Right lobe of liver (tissue), 6 donors: ENCODE measurements around the gene PHKB. TPM values are rescaled to one million over a fixed set of nuclear protein-coding genes. Genes with fewer than 3 reads are reported as not detected.
"Not testable (repeated sequence)": the region's sequence is repeated elsewhere in the genome, so short reads cannot be mapped to it uniquely, and the experiment has no call there.

ENCODE experiments used
- ATAC-seq, 4 donors: fragments of 200-7000 bp; cut with Tn5 transposase; one replicate each; pipeline ENCODE4 v1.9.1; 2020; ENCODE audit warnings: mild to moderate bottlenecking in 4 of 4, moderate library complexity in 4 of 4
- DNase-seq, 3 donors: peaks; one replicate each; pipeline ENCODE4 v3.0.0-alpha.2; 2020
- H3K27ac ChIP-seq, 3 donors: fragments of 200-600 bp; one replicate each; pipeline ENCODE4 v1.8.0; 2022
- H3K27me3 ChIP-seq, 2 donors: fragments of 200-600 bp; one replicate each; pipeline ENCODE4 v1.8.0; 2022
- H3K36me3 ChIP-seq, 4 donors: fragments of 200-600 bp; sonication (generic) in 1 of 4; one replicate each; pipeline versions ENCODE4 v1.5.1 to v1.8.0; 2017 to 2022; ENCODE audit warnings: control low read depth in 1 of 4
- H3K4me1 ChIP-seq, 4 donors: fragments of 200-600 bp; sonication (generic) in 1 of 4; one replicate each; pipeline versions ENCODE4 v1.5.1 to v1.8.0; 2017 to 2022; ENCODE audit warnings: control low read depth in 1 of 4
- H3K4me3 ChIP-seq, 3 donors: fragments of 200-600 bp; one replicate each; pipeline ENCODE4 v1.8.0; 2022
- H3K9me3 ChIP-seq, 4 donors: fragments of 200-600 bp; sonication (generic) in 1 of 4; one replicate each; pipeline versions ENCODE4 v1.5.1 to v1.8.0; 2017 to 2022; ENCODE audit warnings: control low read depth in 1 of 4
- CTCF ChIP-seq, 4 donors: fragments of 200-600 bp in 3 of 4; fragments of 450-650 bp in 1 of 4; IDR thresholded peaks; one replicate each; pipeline versions ENCODE4 v1.5.1 to v1.8.0; 2016 to 2022; ENCODE audit warnings: antibody characterized with exemption in 4 of 4, mild to moderate bottlenecking in 2 of 4
- POLR2A ChIP-seq: fragments of 450-650 bp; IDR thresholded peaks from one replicate; pipeline ENCODE4 v1.6.1; 2017; ENCODE audit warnings: antibody characterized with exemption, mild to moderate bottlenecking
- WGBS: methylation state at CpG from one replicate; pipeline ENCODE4 v1.1.6; 2018; ENCODE audit warnings: low coverage, low lambda C conversion rate; ENCODE audit not compliant: insufficient coverage; ENCODE audit errors: missing lambda C conversion rate; 5-methylcytosine and 5-hydroxymethylcytosine counted together
- intact Hi-C, 2 donors: fragments of 100-400 bp; cut with DNase I; formaldehyde crosslinking; loops; one replicate each; pipeline versions ENCODE4 v1.11.2 to v1.14.1; 2022
- total RNA-seq, 6 experiments: library from RNA; depleted of rRNA in 2 of 6; stranded (reverse); fragments of >200 nt in 2 of 6; fragmentation: NEBNext Ultra II Directional in 3 of 6; extraction: Animal tissue kit (Norgen Biotek cat#: 25700) in 3 of 6; gene quantifications; one replicate each; pipeline versions ENCODE4 v1.1.0 to v1.2.4, GENCODE V29; 2016 to 2023
- donor health status: DM: no; HTN: yes; CAD: no.
- donor health status: DM: no; HTN: no; CAD: no.
- donor health status: DM: no; HTN: no; CAD: no.
- donor health status: DM: no; HTN: yes; CAD: no.
- donor health status: DM: no; HTN: yes; CAD: no.

Gene PHKB
- total RNA-seq, 6 experiments from 2014 or later: 28.9 to 45.3 (median 35.4) TPM

GRCh38 chr16:47672475-47672874 lies 211.3 kb downstream of the PHKB start:
- H3K36me3 ChIP-seq: peaks cover 0 to 10% (median 10%) of the 10 kb centered on the region in 4 donors
- no peak overlapping the region for H3K27ac ChIP-seq
- intact Hi-C loops: no loop called here
- no peak for TF ChIP-seq CTCF (IDR thresholded peaks at IDR 0.05)
- no peak for TF ChIP-seq POLR2A
- no peak for DNase-seq
- no peak overlapping the region for H3K4me3 ChIP-seq
- no peak for ATAC-seq
- no peaks in the 10 kb centered on the region for H3K4me1 ChIP-seq
- no peaks in the 10 kb centered on the region for H3K9me3 ChIP-seq
- no peaks in the 10 kb centered on the region for H3K27me3 ChIP-seq

- intact Hi-C loops: no loop called here
- 95% methylated on average over 4 of the region's 4 CpGs for WGBS
These were observed 215.6 kb downstream of the PHKB start for GRCh38 chr16:47676635-47677177.

GRCh38 chr16:47681571-47681970 lies 220.4 kb downstream of the PHKB start:
- H3K27me3 ChIP-seq, H3K4me3 ChIP-seq, intact Hi-C loops, H3K36me3 ChIP-seq, H3K27ac ChIP-seq, H3K9me3 ChIP-seq, ATAC-seq, DNase-seq, H3K4me1 ChIP-seq: not testable (repeated sequence)
- WGBS: 88% methylated on average over 3 of the region's 3 CpGs

More at GRCh38 chr16:47676635-47677177, 215.6 kb downstream of the PHKB start:
- H3K27ac ChIP-seq: no peak overlapping the region
- H3K36me3 ChIP-seq: peaks cover 0 to 11% (median 10%) of the 10 kb centered on the region in 4 donors
- no peak overlapping the region for H3K4me3 ChIP-seq
- ATAC-seq (no peak), DNase-seq (no peak)
- TF ChIP-seq CTCF (IDR thresholded peaks at IDR 0.05) (no peak), POLR2A (no peak)
- no peaks in the 10 kb centered on the region for H3K27me3 ChIP-seq
- no peaks in the 10 kb centered on the region for H3K9me3 ChIP-seq
- H3K4me1 ChIP-seq: no peaks in the 10 kb centered on the region

GRCh38 chr16:47687694-47688093 lies 226.6 kb downstream of the PHKB start:
- H3K4me1 ChIP-seq: no peaks in the 10 kb centered on the region
- no peaks in the 10 kb centered on the region for H3K27me3 ChIP-seq
- H3K9me3 ChIP-seq: no peaks in the 10 kb centered on the region
- 100% methylated on average over 2 of the region's 2 CpGs for WGBS
- TF ChIP-seq CTCF (IDR thresholded peaks at IDR 0.05) (no peak), POLR2A (no peak)
- no peak overlapping the region for H3K4me3 ChIP-seq
- intact Hi-C loops: no loop called here
- DNase-seq (no peak), ATAC-seq (no peak)
- peaks cover 0 to 9% (median 3%) of the 10 kb centered on the region in 4 donors for H3K36me3 ChIP-seq
- H3K27ac ChIP-seq: no peak overlapping the region

- Histone ChIP-seq H3K36me3 (peaks cover 0 to 26% (median 8%) of the 10 kb centered on the region in 4 donors), H3K4me3 (no peak overlapping the region), H3K27me3 (no peaks in the 10 kb centered on the region), H3K4me1 (no peaks in the 10 kb centered on the region), H3K9me3 (no peaks in the 10 kb centered on the region), H3K27ac (no peak overlapping the region)
- no peak for DNase-seq
- intact Hi-C loops: no loop called here
- no peak for ATAC-seq
- no peak for TF ChIP-seq CTCF (IDR thresholded peaks at IDR 0.05)
- TF ChIP-seq POLR2A: no peak
- 100% methylated on average over 6 of the region's 9 CpGs for WGBS
These were observed 232.1 kb downstream of the PHKB start for GRCh38 chr16:47693226-47693625.
